B cell (primary cell): ENCODE data around the gene DHRS7. TPM values are rescaled to one million over a fixed set of nuclear protein-coding genes. Genes with fewer than 3 reads are reported as not detected.

Experiments
- ATAC-seq: fragments of 200-7000 bp; cut with Tn5 transposase; one replicate; pipeline ENCODE4 v1.10.0; 2021; ENCODE audit warnings: low read depth, mild to moderate bottlenecking, moderate number of reproducible peaks, moderate library complexity
- CTCF ChIA-PET: fragments of 350-600 bp; sonication (Branson Sonifier 250); formaldehyde crosslinking; loops from one replicate; lab custom pipeline; 2021; ENCODE audit warnings: antibody characterized with exemption, inconsistent platforms; lab: Charles Lee
- POLR2A ChIA-PET: fragments of 350-600 bp; sonication (Branson Sonifier 250); formaldehyde crosslinking; loops from one replicate; lab custom pipeline; 2021; ENCODE audit warnings: antibody characterized with exemption; lab: Charles Lee
- DNase-seq: peaks from one replicate; pipeline ENCODE4 v3.0.0; 2013
- H2AFZ ChIP-seq: 2 replicates; pipeline ENCODE4 v1.6.1; 2012; ENCODE audit warnings: mild to moderate bottlenecking, low read depth, low read length; ENCODE audit not compliant: insufficient read depth, poor library complexity, severe bottlenecking
- H3K27ac ChIP-seq, 2 donors: 1 replicate in 1 of 2; 2 replicates in 1 of 2; pipeline ENCODE4 v1.5.1; 2012 to 2013; ENCODE audit warnings: low read length in 2 of 2, mild to moderate bottlenecking in 2 of 2, moderate library complexity in 1 of 2
- H3K27me3 ChIP-seq, 4 experiments: fragments of 200-600 bp in 1 of 4; sonication (generic) in 1 of 4; replicated peaks in 1 of 4; 1 replicate in 2 of 4; 2 replicates in 2 of 4; pipeline versions ENCODE4 v1.6.1 to v1.7.0; 2013 to 2016; ENCODE audit warnings: low read length in 3 of 4, mild to moderate bottlenecking in 2 of 4, mixed read lengths in 1 of 4, moderate library complexity in 1 of 4; ENCODE audit not compliant: insufficient read depth in 4 of 4, control insufficient read depth in 3 of 4; ENCODE audit errors: control extremely low read depth in 1 of 4
- H3K36me3 ChIP-seq, 2 experiments: replicated peaks in 1 of 2; 1 replicate in 1 of 2; 2 replicates in 1 of 2; pipeline versions ENCODE4 v1.6.1 to v1.7.1; 2013; ENCODE audit warnings: low read length in 1 of 2; ENCODE audit not compliant: insufficient read depth in 2 of 2, control insufficient read depth in 1 of 2; ENCODE audit errors: control extremely low read depth in 1 of 2, extremely low read depth in 1 of 2
- H3K4me1 ChIP-seq, 2 donors: fragments of 200-600 bp in 1 of 2; sonication (generic) in 1 of 2; 1 replicate in 1 of 2; 2 replicates in 1 of 2; pipeline versions ENCODE4 v1.5.1 to v1.6.1; 2013 to 2017; ENCODE audit warnings: low read length in 2 of 2; ENCODE audit not compliant: control insufficient read depth in 2 of 2, insufficient read depth in 2 of 2
- H3K4me2 ChIP-seq: replicated peaks from 2 replicates; pipeline ENCODE3; 2012; ENCODE audit warnings: mild to moderate bottlenecking, low read depth, low read length; ENCODE audit not compliant: poor library complexity, severe bottlenecking
- H3K4me3 ChIP-seq, 5 experiments: fragments of 200-600 bp in 1 of 5; sonication (generic) in 1 of 5; 1 replicate in 3 of 5; 2 replicates in 2 of 5; pipeline versions ENCODE4 v1.5.1 to v1.7.0; 2011 to 2016; ENCODE audit warnings: low read length in 4 of 5, mild to moderate bottlenecking in 4 of 5, low read depth in 2 of 5, control low read depth in 1 of 5, moderate library complexity in 1 of 5; ENCODE audit not compliant: insufficient read depth in 1 of 5; ENCODE audit errors: control extremely low read depth in 1 of 5, extremely low read depth in 1 of 5
- H3K79me2 ChIP-seq: fragments of 200-600 bp; sonication (generic); one replicate; pipeline ENCODE4 v1.6.0; 2016; ENCODE audit warnings: low read length; ENCODE audit not compliant: control insufficient read depth, insufficient read depth
- H3K9ac ChIP-seq: fragments of 200-600 bp; sonication (generic); 2 replicates; pipeline ENCODE4 v1.6.1; 2017; ENCODE audit warnings: mild to moderate bottlenecking, low read length, moderate library complexity
- H3K9me3 ChIP-seq, 3 donors: one replicate each; pipeline versions ENCODE4 v1.6.1 to v1.7.1; 2013; ENCODE audit warnings: low read length in 2 of 3; ENCODE audit not compliant: control insufficient read depth in 2 of 3, insufficient read depth in 1 of 3; ENCODE audit errors: control extremely low read depth in 1 of 3
- H4K20me1 ChIP-seq: 2 replicates; pipeline ENCODE4 v1.6.0; 2012; ENCODE audit warnings: mild to moderate bottlenecking, low read length; ENCODE audit not compliant: insufficient read depth, control insufficient read depth, poor library complexity, severe bottlenecking
- H3K27ac Mint-ChIP-seq: one replicate; pipeline ENCODE4 v1.8.0; 2021; ENCODE audit warnings: mixed read lengths
- H3K27me3 Mint-ChIP-seq: one replicate; pipeline ENCODE4 v1.8.0; 2021; ENCODE audit warnings: mixed read lengths
- H3K4me1 Mint-ChIP-seq: one replicate; pipeline ENCODE4 v1.8.0; 2021; ENCODE audit warnings: mixed read lengths
- H3K4me3 Mint-ChIP-seq: one replicate; pipeline ENCODE4 v1.8.0; 2021; ENCODE audit warnings: mixed read lengths
- H3K9me3 Mint-ChIP-seq: one replicate; pipeline ENCODE4 v1.8.0; 2022; ENCODE audit warnings: mixed read lengths; ENCODE audit not compliant: insufficient read depth
- CTCF ChIP-seq: fragments of 200-600 bp; IDR thresholded peaks from one replicate; pipeline ENCODE4 v1.8.0; 2022; ENCODE audit warnings: antibody characterized with exemption, mild to moderate bottlenecking
- EZH2 ChIP-seq: IDR thresholded peaks from 2 replicates; pipeline ENCODE4 v1.6.1; 2012; ENCODE audit warnings: borderline replicate concordance, low read depth, mild to moderate bottlenecking, moderate library complexity, low read length; ENCODE audit not compliant: insufficient read depth, poor library complexity, severe bottlenecking
- WGBS: methylation state at CpG from one replicate; pipeline ENCODE4 v1.1.5; 2013; ENCODE audit warnings: missing lambda C conversion rate; ENCODE audit not compliant: insufficient coverage; 5-methylcytosine and 5-hydroxymethylcytosine counted together
- intact Hi-C: fragments of 100-400 bp; cut with micrococcal nuclease; formaldehyde crosslinking; loops from one replicate; pipeline ENCODE4 v1.10.0; 2022
- polyA plus RNA-seq: library from polyadenylated mRNA; depleted of rRNA; stranded (reverse); fragments of >200 nt; gene quantifications from 2 replicates; pipeline ENCODE4 v1.2.3, GENCODE V29; 2012
- total RNA-seq, 2 donors: library from RNA; stranded (reverse); fragments of 120-200 nt in 1 of 2; gene quantifications; 1 replicate in 1 of 2; 2 replicates in 1 of 2; pipeline versions ENCODE4 v1.2.3 to v1.2.4, GENCODE V29; 2013 to 2022

Gene DHRS7
- total and polyA plus RNA-seq, 2 donors (not counting 1 experiment from before 2014, with no cell fraction given): 25.0 to 47.5 TPM

GRCh38 chr14:60154671-60155070 lies 10.5 kb downstream of the DHRS7 start:
- peaks cover 0 to 30% of the 10 kb centered on the region in 2 experiments for H3K36me3 ChIP-seq
- H3K4me1 ChIP-seq: peaks cover 12% of the 10 kb centered on the region in 2 donors
- TF ChIP-seq CTCF (no peak), EZH2 (no peak)
- Mint-ChIP-seq H3K27me3 (no peaks in the 10 kb centered on the region), H3K27ac (peak overlapping the region; percentile 8), H3K4me3 (no peak overlapping the region), H3K4me1 (peaks cover 38% of the 10 kb centered on the region), H3K9me3 (no peaks in the 10 kb centered on the region)
- intact Hi-C loops: loop anchor here (5.0 kb wide), 1 partner anchor 1098 kb away; no protein-coding TSS in a partner anchor
- no peak overlapping the region for H3K9ac ChIP-seq
- H3K79me2 ChIP-seq: peaks cover 10% of the 10 kb centered on the region
- no peaks in the 10 kb centered on the region for H4K20me1 ChIP-seq
- ChIA-PET POLR2A (no interaction called here), CTCF (interaction anchor here (1.5 kb wide), 1 partner anchor 30 kb away, joined by 3 read pairs; no protein-coding TSS in a partner anchor)
- no peak overlapping the region for H3K4me2 ChIP-seq
- DNase-seq: no peak
- H3K27me3 ChIP-seq: no peaks in the 10 kb centered on the region
- WGBS: no CpG with 5 or more reads among the region's 2 CpGs
- no peaks in the 10 kb centered on the region for H3K9me3 ChIP-seq
- ATAC-seq: no peak
- H3K4me3 ChIP-seq: no peak overlapping the region
- peak overlapping the region in 1 of 2 donors; percentile 32 for H3K27ac ChIP-seq
- H2AFZ ChIP-seq: no peak overlapping the region

GRCh38 chr14:60153991-60154390 lies 11.2 kb downstream of the DHRS7 start:
- no peak overlapping the region for H3K4me3 Mint-ChIP-seq

More at GRCh38 chr14:60153991-60154390, 11.2 kb downstream of the DHRS7 start:
- Mint-ChIP-seq H3K9me3 (no peaks in the 10 kb centered on the region), H3K27me3 (no peaks in the 10 kb centered on the region), H3K4me1 (peaks cover 34% of the 10 kb centered on the region), H3K27ac (peak overlapping the region; percentile 32)
- no peak for ATAC-seq
- WGBS: no CpG with 5 or more reads among the region's 3 CpGs
- Histone ChIP-seq H3K4me2 (no peak overlapping the region), H2AFZ (no peak overlapping the region), H3K9ac (no peak overlapping the region), H3K79me2 (peaks cover 6% of the 10 kb centered on the region), H3K4me3 (no peak overlapping the region), H3K9me3 (no peaks in the 10 kb centered on the region), H4K20me1 (no peaks in the 10 kb centered on the region), H3K4me1 (peaks cover 12% of the 10 kb centered on the region in 2 donors), H3K27ac (peak overlapping the region in 1 of 2 donors; percentile 32), H3K27me3 (no peaks in the 10 kb centered on the region), H3K36me3 (peaks cover 0 to 35% of the 10 kb centered on the region in 2 experiments)
- ChIA-PET CTCF (interaction anchor here (1.0 to 1.5 kb wide), 2 partner anchors 29 to 31 kb away, joined by 3 read pairs; no protein-coding TSS in a partner anchor), POLR2A (no interaction called here)
- TF ChIP-seq CTCF (no peak), EZH2 (no peak)
- no peak for DNase-seq
- intact Hi-C loops: no loop called here
